GM12865 (cell line): Measurements from ENCODE around the gene TGFB2.

Experiments used
- DNase-seq: peaks from one replicate; pipeline ENCODE4 v3.0.0; 2010; ENCODE audit warnings: low read depth
- H3K4me3 ChIP-seq: 2 replicates; pipeline ENCODE4 v1.5.1; 2011; ENCODE audit warnings: mild to moderate bottlenecking, low read depth, low read length, control low read depth
- TF ChIP-seq, protein P1 (sequence below): IDR thresholded peaks from 2 replicates; pipeline ENCODE4 v1.5.1; 2011; ENCODE audit warnings: low read length, control low read depth, low read depth, inconsistent platforms; ENCODE audit not compliant: insufficient read depth; ENCODE audit errors: missing control alignments

TGFB2 gene

DNA sequence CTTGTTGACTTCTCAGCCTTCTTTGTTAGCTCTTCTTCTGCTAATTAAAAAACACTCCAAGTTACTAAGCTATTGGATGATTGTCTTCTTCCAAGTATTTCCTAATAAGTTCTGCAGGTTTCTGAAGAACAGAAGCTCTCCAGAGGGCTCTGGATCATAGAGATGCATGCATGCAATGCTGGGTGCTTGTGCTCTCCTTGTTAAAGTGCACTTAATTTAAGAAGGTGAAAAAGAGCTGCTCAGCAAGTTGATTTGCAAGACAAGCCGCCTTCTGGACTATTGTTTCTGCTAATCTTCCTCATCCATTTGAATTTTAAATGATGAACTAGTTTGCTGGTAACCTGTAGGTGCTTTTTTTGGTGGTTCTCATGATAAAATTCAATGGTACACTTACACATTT, 43.9 kb upstream of the TGFB2 start:
- no peak overlapping the region for H3K4me3 ChIP-seq
- TF ChIP-seq, protein P1, sequence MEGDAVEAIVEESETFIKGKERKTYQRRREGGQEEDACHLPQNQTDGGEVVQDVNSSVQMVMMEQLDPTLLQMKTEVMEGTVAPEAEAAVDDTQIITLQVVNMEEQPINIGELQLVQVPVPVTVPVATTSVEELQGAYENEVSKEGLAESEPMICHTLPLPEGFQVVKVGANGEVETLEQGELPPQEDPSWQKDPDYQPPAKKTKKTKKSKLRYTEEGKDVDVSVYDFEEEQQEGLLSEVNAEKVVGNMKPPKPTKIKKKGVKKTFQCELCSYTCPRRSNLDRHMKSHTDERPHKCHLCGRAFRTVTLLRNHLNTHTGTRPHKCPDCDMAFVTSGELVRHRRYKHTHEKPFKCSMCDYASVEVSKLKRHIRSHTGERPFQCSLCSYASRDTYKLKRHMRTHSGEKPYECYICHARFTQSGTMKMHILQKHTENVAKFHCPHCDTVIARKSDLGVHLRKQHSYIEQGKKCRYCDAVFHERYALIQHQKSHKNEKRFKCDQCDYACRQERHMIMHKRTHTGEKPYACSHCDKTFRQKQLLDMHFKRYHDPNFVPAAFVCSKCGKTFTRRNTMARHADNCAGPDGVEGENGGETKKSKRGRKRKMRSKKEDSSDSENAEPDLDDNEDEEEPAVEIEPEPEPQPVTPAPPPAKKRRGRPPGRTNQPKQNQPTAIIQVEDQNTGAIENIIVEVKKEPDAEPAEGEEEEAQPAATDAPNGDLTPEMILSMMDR, result no peak
- no peak for DNase-seq

DNA sequence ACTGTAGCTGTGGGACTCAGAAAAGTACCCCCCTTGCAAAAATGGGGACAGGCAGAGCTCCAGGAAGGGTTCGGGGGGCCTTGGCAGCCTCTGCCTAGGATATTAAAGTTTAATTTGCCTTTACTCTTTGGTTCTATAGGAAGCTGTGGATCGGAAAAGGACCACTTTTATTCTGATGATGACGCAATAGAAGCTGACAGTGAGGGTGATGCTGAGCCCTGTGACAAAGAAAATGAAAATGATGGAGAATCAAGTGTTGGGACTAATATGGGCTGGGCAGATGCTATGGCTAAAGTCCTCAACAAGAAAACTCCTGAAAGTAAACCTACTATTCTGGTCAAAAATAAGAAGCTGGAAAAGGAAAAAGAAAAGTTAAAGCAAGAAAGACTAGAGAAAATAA, 43.0 kb upstream of the TGFB2 start:
- no peak overlapping the region for H3K4me3 ChIP-seq
- TF ChIP-seq, protein P1, result no peak
- no peak for DNase-seq

DNA sequence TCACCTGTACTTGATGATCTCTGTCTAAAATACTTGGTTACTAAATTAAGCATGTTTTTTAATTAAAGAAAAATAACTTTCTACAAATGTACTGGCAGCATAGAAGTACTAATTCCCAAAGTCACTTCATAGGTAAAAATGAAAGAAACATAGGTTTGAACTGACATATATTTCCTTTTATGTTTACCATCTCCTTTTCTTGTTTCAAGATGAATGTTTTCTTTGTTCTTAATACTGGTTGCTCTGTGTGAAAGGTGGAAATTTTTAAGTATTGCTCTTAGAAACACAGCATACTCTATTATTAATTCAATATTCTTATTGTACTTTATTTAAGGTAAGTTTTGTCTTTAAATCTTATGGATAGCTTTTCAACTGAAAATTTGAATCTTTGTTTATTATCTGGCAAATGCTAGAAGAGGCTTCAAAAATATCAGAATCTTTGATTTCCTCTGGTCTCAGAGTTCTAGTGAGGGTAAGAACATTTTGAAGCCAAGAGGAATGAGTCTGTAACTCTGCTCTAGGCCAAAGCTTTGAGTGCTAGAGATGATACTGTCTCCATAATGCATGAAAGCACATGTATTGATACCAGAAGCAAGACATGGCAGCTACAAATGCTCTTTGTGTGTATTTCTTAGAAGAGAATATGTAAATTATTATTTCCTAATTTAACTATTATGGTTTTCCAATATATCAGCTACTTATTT, 41.8 kb upstream of the TGFB2 start:
- no peak for DNase-seq
- H3K4me3 ChIP-seq, result no peak overlapping the region
- TF ChIP-seq, protein P1, result no peak

DNA sequence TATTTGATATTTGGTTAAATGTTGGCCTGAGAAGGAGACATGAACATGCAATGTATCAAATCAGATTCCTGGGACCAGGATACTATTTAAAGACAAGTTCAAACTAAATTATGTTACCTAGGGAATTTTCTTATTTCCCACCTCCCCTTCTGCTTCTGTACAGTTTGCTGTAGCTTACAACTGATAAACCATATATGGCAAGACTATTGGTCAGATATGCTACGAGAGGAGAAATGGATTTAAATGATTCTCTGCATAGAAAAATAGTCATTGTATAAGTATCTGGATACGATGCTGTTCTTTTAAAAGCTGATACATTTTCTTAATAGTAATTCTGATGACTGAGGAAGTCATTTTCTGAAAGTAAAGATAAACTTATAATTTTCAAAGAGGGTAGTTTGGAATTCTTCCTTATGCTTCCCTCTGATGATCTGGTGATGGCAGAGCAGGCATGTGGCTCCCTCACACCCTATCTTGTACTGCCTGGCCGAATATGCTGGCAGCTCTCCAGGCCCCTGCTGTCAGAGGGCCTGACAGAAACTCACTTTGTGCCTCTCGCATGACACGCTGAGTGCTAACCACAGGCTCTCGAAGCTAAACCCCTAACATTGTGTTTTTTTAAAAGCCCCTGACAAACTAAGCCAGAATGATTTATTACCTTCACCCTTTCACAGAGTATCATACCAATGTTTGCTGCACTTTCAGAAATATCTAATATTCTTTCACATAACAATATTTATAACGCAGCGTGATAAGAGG, 40.7 kb upstream of the TGFB2 start:
- no peak for DNase-seq
- no peak overlapping the region for H3K4me3 ChIP-seq
- TF ChIP-seq, protein P1, result no peak

DNA sequence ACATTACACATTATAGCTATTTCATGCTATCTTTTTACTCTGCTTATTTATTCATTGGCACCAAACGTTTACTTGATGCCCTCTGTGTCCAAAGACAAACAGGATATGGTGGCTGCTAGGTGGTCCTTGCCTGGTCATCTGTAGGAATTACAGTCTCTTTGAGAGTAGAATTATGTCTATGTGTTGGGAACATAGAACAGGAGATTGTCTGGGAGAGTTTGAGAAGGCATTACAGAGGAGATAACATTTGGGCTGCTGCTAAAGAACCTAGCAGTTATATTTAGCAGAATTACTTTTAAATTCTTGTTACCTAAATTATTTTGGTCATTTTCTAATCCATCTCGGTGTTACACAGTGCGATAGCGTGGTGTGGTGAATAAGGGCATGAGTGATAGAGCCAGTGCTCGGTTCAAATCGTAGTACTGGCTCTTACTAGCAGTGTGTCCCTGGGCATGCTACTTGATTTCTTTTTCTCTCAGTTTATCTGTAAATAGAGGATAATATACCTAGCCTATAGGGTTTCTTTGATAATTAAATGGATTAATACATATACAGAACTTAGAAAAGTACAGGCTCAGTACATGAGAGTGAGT, 39.6 kb upstream of the TGFB2 start:
- DNase-seq, result no peak

DNA sequence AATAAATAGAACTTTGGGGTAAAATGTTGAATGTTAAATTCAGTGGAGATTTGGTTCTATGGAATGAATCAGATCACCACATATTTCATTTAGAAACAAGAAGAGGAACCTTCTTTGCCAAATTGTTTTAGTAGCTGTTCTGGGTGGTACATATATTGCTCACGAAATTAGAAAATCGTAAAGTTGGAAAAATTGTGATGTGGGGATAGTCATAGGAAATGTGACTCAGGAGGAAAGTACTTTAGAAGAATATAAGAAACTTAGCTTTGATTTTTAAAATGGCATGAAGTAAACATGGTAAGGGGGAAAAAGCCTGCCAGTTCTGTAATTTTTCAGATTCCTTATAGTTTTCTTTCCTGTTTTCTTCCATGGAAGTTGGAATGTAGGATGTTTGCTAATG, 32.6 kb upstream of the TGFB2 start:
- H3K4me3 ChIP-seq, result no peak overlapping the region
- DNase-seq, result no peak
- TF ChIP-seq, protein P1, result no peak

More for the DNA sequence above, 39.6 kb upstream of the TGFB2 start:
- H3K4me3 ChIP-seq, result no peak overlapping the region
- TF ChIP-seq, protein P1, result no peak
